ENCODE data around the gene ST13. TPM values are rescaled to one million over a fixed set of nuclear protein-coding genes. Genes with fewer than 3 reads are reported as not detected.

ST13 gene
- total RNA-seq, 4 donors from 2014 or later, result 39.6 to 113 (median 79.7) TPM

GRCh38 chr22:40808018-40808841 lies 48.2 kb downstream of the ST13 start:
- Histone ChIP-seq H3K4me3 (no peak overlapping the region), H3K9me3 (no peaks in the 10 kb centered on the region), H3K27me3 (no peaks in the 10 kb centered on the region), H3K36me3 (no peaks in the 10 kb centered on the region), H3K4me1 (no peaks in the 10 kb centered on the region), H3K27ac (no peak overlapping the region)
- TF ChIP-seq EP300 (IDR thresholded peaks at IDR 0.05; ENCODE audit: low read depth) (no peak), POLR2A (IDR thresholded peaks at IDR 0.05) (no peak), CTCF (IDR thresholded peaks at IDR 0.05) (no peak)
- WGBS, 2 donors (ENCODE audit: low coverage in 1 of 2), result 63 to 71% methylated on average over 4 to 6 of the region's 6 CpGs
- no peak for DNase-seq
- in situ Hi-C loops (cut with MboI; ENCODE audit: low pct_ligation_motif_present in 1 of 4, low pct_unique_long_range_greater_than_20kb in 1 of 4, low sequenced_read_pairs in 3 of 4) (no loop called here), intact Hi-C loops (cut with DNase I; ENCODE audit: low total_unique reads) (no loop called here)

GRCh38 chr22:40806711-40807110 lies 49.7 kb downstream of the ST13 start:
- in situ Hi-C loops (cut with MboI; ENCODE audit: low pct_ligation_motif_present in 1 of 4, low pct_unique_long_range_greater_than_20kb in 1 of 4, low sequenced_read_pairs in 3 of 4) (no loop called here), intact Hi-C loops (cut with DNase I; ENCODE audit: low total_unique reads) (no loop called here)
- Histone ChIP-seq H3K4me1 (no peaks in the 10 kb centered on the region), H3K4me3 (no peak overlapping the region), H3K9me3 (no peaks in the 10 kb centered on the region), H3K36me3 (no peaks in the 10 kb centered on the region), H3K27me3 (no peaks in the 10 kb centered on the region), H3K27ac (no peak overlapping the region)
- no peak for DNase-seq
- no peak for TF ChIP-seq EP300 (IDR thresholded peaks at IDR 0.05; ENCODE audit: low read depth)
- no peak for TF ChIP-seq POLR2A (IDR thresholded peaks at IDR 0.05)
- no peak for TF ChIP-seq POLR2AphosphoS5 (IDR thresholded peaks at IDR 0.05)
- TF ChIP-seq CTCF (IDR thresholded peaks at IDR 0.05), result no peak
- 82 to 93% methylated on average over 3 of the region's 3 CpGs for WGBS, 2 donors (ENCODE audit: low coverage in 1 of 2)

- intact Hi-C loops (cut with DNase I; ENCODE audit: low total_unique reads), result no loop called here
- in situ Hi-C loops (cut with MboI; ENCODE audit: low pct_ligation_motif_present in 1 of 4, low pct_unique_long_range_greater_than_20kb in 1 of 4, low sequenced_read_pairs in 3 of 4), result no loop called here
- no peak for TF ChIP-seq EP300 (IDR thresholded peaks at IDR 0.05; ENCODE audit: low read depth)
- Histone ChIP-seq H3K27me3 (no peaks in the 10 kb centered on the region), H3K27ac (no peak overlapping the region), H3K9me3 (no peaks in the 10 kb centered on the region), H3K4me1 (no peaks in the 10 kb centered on the region), H3K36me3 (no peaks in the 10 kb centered on the region), H3K4me3 (no peak overlapping the region)
- DNase-seq, result no peak
- 98 to 100% methylated on average over 1 to 3 of the region's 3 CpGs for WGBS, 2 donors (ENCODE audit: low coverage in 1 of 2)
Measured at GRCh38 chr22:40805699-40806203, 50.7 kb downstream of the ST13 start.

- no peaks in the 10 kb centered on the region for H3K27me3 ChIP-seq
- H3K9me3 ChIP-seq, result no peaks in the 10 kb centered on the region
- no peak overlapping the region for H3K27ac ChIP-seq
- no peak for DNase-seq
- 94% methylated on average over 4 of the region's 4 CpGs; no CpG with 5 or more reads in 1 of the 2 donors for WGBS, 2 donors (ENCODE audit: low coverage in 1 of 2)
- H3K36me3 ChIP-seq, result no peaks in the 10 kb centered on the region
- H3K4me3 ChIP-seq, result no peak overlapping the region
- intact Hi-C loops (cut with DNase I; ENCODE audit: low total_unique reads), result no loop called here
- TF ChIP-seq CTCF (IDR thresholded peaks at IDR 0.05) (no peak), EP300 (IDR thresholded peaks at IDR 0.05; ENCODE audit: low read depth) (no peak), POLR2A (IDR thresholded peaks at IDR 0.05) (no peak), POLR2AphosphoS5 (IDR thresholded peaks at IDR 0.05) (no peak)
- no peaks in the 10 kb centered on the region for H3K4me1 ChIP-seq
- in situ Hi-C loops (cut with MboI; ENCODE audit: low pct_ligation_motif_present in 1 of 4, low pct_unique_long_range_greater_than_20kb in 1 of 4, low sequenced_read_pairs in 3 of 4), result no loop called here
Measured at GRCh38 chr22:40805239-40805638, 51.2 kb downstream of the ST13 start.

Data from transverse colon (tissue), 4 donors.